Kasumi-1 (cell line): Measurements from ENCODE around the gene BHLHA15.

Source experiments
- DNase-seq, 2 experiments: peaks; one replicate each; lab custom pipeline; 2025; lab: John Stamatoyannopoulos, UW

Gene BHLHA15

GRCh38 chr7:98244871-98245270, 33.6 kb downstream of the BHLHA15 start:
- no peak for DNase-seq

DNA sequence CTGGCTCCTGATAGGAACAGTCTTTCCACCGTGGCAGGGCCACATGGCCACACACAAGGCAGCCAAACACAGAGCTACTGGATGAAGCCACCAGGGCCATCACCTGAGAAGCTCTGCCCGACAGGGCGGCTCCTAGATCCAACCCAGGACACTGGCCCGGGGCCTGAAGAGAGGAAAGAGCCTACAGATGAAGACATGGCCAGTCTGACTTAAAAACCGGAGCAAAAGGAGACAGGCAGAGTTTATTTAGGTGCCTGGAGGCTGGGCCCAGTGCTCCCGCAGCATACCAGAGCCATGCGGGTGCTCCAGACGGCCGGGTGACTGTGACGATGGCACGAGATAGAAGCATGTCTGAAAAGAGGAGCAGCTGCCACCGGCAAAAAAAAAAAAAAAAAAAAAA, 36.9 kb downstream of the BHLHA15 start:
- DNase-seq = no peak

- peak; percentile 1 to 11 for DNase-seq
Measured at GRCh38 chr7:98249106-98249505, 37.9 kb downstream of the BHLHA15 start.

DNA sequence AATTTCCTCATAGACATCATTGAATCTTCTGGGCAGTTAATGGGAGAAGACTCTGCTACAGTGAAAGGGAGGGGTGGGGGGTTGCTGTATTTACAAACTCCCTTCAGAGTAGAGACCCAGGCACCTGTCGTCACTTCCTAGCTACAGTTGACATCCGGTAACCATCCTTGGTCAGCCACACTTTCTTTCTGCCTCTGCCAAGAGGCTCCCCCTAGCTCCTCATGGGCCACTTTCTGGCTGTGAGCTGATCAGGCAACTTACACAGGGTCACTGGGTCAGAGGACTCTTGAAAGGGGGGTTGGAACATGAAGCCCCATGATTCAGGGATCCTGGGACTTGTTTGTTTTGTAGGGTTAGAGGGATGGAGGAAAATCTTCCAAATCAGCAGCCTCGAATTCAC, 39.5 kb downstream of the BHLHA15 start:
- no peak for DNase-seq

- DNase-seq = no peak
Measured at GRCh38 chr7:98251231-98251600, 40.0 kb downstream of the BHLHA15 start.

DNA sequence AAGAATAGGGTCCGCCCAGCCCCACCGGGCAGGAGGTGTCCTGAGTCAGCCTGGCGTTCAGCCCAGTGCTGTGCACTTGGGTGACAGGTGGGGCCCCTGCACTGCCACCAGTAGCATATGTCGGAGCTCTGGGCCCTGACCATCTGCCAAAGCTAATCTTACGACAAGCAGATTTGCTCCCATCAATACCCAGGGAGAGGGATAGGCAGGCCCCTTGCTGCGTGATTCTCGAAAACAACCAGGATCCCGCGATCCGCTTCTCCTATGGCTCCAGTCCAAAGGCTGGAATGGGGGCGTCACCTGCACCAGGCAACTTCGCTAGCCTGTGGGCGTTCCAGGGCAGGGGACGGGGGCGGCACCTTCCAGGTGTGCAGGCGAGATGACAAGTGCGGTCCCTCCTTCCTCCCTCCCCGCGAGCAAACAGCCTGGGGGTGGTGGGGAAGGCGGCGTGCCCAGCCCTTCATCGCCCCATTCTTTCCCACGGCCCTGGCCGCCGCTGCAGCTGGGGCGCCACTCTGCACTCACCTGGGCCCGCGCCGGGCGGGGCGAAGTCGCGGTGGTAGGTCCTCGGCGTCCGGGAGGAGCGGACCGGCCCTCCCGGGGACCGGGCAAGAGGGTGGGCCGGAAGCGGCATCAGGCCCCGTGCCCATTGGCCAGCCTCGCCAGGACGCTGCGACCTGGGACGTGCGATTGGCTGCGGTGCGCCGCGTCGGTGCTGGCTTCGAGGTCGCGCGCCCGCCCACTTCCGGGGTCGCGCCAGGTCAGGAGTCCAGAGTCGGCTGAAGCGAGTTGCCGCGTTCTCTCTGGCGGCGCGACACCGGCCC, 40.6 kb downstream of the BHLHA15 start, which contains the start of gene TECPR1:
Gene TECPR1 (minus strand): TSS at position 632 of the 824 bp plus-strand sequence. CDS start 6,086 bp downstream, outside the sequence.
- DNase-seq = peak; percentile 65 to 66

DNA sequence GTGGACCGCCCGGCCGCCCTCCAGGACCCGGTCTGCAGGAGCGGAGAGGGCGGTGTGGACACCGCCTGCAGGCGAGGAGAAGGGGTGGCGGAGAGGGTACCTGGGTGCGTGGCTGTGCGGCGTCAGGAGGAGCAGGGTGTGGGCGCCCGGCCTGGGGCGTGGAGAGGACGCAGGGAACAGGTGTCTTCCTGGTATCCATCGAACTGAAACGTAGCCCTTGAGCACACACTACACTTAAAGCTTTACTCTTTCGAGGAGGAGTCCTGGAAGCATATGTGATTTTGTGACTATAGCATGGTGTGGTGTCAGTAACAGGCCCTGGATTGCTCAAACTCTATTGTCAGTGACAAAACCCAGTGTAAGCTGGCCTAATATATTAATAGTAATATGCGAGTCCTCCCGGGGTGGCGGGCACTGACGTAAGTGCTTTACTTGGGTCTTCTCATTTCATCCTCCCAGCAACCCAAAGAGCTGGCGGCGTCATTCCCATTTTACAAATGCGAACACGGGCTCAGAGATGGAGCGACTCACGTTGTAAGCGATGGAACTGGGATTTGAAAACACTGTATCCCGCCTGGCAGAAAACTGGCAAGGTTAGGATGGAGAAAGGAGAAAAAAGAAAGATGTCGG, 41.3 kb downstream of the BHLHA15 start:
- no peak for DNase-seq

DNA sequence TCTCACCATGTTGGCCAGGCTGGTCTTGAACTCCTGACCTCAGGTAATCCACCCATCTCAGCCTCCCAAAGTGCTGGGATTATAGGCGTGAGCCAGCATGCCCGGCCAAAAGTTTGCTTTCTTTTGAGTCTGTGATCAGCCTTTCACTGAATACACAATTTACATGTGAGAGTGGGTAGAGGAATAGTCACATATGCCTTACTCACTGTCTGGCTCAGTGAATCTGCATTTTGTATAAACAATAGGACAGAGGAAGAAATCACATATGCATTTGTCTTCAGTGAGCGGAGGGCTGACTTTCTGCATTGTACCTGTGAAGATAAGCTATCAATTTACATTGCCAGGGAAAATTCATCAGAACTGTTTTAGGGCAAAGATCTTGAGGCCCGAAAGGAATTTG, 43.3 kb downstream of the BHLHA15 start:
- DNase-seq = no peak

- no peak for DNase-seq
Measured at GRCh38 chr7:98254951-98255610, 43.8 kb downstream of the BHLHA15 start.

DNA sequence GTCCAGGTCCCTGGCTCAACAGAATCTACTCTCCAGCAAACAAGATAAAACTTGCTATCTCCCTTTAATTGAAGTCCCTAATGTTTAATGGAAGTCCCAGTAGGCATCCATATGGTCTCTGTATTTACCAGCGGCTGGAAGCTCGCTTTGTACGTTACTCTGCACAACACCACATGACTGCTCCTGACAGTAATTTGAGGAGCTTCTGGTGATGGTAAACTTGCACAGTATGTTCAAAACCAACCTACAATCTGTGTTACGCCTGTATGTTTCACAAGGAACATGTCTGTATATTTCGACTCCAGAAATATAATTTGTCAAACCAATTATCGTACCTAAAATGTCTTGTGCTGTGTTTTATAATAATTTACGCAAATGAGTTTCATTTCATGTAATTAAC, 45.2 kb downstream of the BHLHA15 start:
- no peak for DNase-seq

GRCh38 chr7:98257701-98258100, 46.5 kb downstream of the BHLHA15 start:
- no peak for DNase-seq
